ENCODE measurements around the gene PLEKHH1.
"Not testable (repeated sequence)": the region's sequence is repeated elsewhere in the genome, so short reads cannot be mapped to it uniquely, and the experiment has no call there.

PLEKHH1 gene

DNA sequence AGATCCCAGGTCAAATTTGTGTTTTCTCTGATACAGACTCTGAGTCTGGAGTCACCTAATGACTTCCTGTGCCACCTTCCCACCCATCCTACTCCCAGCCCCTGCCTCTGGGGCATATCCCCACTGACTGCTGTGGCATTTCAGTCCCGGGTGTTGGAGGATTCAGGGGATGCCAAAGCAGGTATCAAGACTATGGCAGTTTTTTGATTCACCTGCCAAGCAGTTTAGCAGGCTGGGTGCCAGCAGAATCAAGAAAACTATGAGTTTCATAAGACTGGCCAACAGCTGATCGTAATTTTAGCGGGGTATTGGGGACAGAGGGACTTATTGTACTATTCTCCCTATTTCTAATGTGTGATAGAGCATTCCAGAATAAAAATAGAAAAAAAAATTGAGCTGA lies 4.6 kb downstream of the PLEKHH1 start:
- DNase-seq = no peak

DNA sequence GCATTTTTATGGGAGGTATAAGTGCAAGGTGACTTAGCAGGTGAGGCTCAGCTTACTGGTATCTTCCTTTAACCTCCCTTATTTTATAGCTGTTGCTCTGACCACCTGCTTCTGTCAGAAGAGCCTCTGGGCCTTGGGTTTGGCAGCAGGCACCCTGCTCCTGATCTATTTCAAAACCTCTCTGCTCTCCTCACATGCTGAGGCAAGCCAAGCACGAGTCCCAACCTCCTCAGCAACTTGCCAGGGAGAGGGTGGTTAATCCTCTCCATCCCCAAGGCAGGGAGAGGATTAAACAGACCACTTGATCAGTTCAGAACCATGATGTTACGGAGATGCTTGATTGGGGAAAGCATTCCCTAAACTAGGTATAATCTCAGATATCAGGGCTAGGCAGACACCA lies 5.4 kb downstream of the PLEKHH1 start:
- DNase-seq = no peak

DNA sequence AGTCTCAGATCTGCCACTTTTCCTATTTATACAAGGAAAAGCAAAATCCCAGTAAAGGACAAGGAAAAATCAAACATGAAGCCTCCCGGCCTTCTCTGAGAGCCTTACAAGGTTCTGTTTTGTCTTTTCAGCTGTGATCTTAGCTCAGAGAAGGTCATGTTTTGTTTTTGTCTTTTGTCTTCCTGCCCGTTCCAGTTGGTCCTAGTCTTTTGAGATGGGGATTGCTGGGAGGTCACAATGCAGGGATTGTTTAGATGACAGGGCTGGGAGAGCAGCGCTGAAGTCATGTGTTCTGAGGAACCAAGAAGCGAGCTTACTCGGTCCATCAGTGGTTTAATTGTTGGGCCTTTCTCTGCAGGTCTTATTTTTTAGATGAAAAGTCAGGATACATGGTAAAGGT lies 6.0 kb downstream of the PLEKHH1 start:
- DNase-seq = no peak

DNA sequence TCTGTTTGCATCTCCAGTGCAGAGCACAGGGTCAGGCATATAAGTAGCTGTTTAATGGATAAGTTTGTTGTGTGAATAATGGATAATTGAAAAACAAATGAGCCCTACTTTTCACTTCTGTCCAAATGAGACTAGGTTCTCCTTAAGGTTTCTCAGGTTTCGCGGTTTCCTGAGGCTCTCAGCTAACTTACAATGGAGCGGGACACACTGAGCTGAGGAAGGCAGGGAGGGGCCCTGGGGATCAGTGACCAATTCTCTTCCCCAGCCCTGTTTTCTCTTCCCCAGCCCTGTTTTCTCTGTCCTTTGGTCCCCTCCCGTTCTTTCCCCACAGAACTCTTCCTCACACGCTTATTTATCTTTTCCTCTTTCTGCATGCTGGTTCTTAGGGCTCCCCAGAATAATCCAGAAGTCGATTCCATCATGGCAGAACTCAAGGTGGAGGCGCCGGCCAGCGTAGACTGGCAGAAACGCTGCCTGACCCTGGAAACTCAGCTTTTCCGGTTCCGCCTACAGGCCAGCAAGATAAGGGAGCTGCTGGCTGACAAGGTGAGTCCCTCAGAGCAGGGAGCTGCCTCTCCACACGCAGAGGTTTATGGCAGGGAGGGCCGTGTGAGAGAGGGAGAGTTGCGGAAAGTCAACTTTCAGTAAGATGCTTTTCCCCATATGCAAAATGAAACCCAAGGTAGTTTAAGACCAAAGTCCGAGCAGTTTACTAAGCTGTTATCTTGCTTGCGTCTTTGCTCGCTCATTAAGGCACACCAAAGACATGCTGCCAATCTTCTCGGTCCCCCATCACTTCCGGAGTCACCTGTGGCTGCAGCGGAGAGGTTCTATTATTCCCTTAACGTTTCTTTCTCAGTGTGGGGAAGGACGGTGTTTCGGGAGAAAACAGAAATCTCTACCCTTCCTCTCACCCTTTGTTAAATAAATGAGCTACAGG lies 8.6 kb downstream of the PLEKHH1 start:
- no peak for DNase-seq

DNA sequence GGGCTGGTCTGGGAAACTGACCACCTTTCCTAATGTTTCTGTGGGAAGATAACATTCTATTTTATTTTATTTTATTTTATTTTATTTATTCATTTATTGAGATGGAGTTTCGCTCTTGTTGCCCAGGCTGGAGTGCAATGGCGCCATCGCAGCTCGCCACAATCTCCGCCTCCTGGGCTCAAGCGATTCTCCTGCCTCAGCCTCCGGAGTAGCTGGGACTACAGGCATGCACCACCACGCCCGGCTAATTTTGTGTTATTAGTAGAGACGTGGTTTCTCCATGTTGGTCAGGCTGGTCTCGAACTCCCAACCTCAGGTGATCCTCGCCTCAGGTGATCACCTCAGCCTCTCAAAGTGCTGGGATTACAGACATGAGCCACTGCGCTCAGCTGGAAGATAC lies 9.5 kb downstream of the PLEKHH1 start:
- DNase-seq = not testable (repeated sequence)

DNA sequence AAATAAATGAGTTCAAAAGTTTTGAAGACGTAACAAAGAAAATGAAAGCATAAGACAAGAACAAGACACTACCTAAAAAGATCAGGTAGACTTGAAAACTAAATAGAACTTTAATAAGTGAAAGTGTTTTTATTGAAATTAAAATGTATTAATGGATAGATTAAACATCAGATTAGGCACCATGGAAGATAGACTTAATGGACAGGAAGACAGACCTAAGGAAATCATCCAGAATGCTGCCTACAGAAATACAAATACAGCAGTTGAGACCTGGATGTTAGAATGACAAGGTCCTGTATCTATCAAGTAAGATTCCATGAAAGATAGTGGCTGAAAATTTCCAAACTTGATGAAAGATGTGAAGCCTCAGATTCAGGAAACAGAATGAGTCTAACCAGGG lies 11.5 kb downstream of the PLEKHH1 start:
- no peak for DNase-seq

DNA sequence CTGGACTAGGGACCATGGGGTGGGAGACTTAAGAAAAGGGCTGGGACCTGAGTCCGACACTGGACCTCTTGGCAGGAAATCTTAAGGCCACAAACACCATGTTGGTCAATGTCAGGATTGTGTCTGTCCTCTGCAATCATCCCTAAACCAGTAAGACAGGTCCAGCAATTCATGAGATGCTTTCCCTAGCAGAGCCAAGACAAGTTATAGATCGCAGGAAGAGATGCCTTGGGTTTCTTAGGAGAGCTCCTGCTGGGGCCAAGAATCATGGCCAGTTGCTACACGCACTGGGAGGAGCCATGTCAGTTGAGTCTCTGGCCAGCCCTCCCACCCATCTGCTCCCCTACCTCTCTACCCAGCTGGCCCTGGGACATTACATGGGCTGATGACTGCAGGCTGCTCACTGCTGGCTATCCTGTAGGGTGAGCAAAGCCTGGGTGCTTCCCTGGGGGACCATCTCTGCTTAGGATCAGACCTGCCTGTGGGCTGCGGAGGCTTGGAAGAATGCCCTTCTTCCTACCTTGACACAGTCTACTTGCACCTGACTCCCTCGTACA lies 14.2 kb downstream of the PLEKHH1 start:
- no peak for DNase-seq

DNA sequence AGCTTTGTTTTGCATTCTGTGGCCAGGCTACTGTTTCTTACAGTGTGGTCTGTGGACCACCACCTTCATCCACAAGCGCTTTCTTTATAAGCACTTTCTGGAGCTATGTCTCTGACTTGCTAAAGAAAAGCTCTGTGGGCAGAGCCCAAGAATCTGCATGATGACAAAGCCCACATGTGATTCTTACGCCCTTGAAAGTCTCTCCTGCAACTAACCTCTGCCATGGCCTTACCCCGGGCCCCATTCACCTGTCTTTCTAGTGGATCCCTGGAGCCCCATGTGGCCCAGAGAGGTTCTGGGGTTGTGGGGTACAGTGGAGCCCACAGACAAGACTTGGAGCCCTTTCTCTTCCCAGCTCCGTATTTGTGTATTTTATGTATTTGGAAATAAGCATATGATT lies 16.6 kb downstream of the PLEKHH1 start:
- DNase-seq = no peak

DNA sequence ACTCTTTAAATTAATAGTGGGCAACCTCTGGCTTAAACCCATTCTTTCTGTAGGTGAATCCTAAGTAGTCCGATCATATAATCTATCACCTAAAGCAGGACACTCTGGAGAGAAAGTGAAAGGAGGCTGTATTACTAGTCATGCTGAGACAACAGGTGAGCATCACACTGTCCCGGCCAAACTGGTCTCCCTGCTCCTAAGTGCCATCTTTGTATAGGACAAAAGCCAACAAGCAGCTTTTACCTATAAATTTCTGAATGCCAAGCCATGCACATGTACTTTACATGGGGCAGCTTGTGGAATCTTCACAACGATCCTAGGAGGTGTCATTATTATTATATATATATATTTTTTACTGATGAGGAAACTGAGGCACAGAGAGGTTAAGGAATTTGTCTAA lies 18.0 kb downstream of the PLEKHH1 start:
- no peak for DNase-seq

DNA sequence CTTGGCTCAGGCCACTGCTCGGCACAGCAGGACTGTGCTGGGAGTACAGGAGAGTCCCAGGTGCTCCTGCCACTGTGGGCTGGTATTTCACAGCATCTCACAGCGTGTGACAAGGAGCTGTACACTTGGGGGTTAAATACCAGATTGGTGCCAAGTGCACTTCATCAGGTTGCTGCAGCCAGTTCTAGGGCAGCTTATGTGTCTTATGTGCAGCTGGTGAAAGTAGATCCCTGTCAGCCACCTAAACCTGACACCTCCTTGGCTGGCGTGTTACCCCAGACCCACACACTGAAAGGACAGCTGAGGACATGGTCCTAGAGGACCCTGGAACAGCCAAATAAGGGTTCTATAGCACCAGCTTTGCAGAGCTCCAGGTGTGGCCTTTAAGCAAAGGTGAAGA lies 18.9 kb downstream of the PLEKHH1 start:
- DNase-seq = peak; percentile 15 to 58

DNA sequence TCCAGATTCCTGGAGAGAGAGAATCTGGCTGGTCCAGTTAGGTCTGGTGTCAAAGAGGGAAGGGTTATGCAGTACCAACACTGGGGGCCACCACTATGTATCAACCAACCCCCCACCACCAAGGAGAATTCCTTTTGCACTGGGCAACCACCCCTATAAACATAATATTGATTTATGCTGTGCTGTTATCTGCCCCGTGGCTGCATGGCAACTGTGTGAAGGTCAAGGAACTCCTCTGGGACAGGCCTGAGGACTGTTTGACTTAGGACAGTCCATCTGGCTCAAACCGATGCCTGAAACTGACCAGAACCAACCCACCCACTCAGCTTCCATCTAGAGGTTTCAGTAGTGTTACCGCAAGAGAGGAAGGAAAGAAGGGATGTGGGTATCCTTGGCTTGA lies 20.5 kb downstream of the PLEKHH1 start:
- no peak for DNase-seq

DNA sequence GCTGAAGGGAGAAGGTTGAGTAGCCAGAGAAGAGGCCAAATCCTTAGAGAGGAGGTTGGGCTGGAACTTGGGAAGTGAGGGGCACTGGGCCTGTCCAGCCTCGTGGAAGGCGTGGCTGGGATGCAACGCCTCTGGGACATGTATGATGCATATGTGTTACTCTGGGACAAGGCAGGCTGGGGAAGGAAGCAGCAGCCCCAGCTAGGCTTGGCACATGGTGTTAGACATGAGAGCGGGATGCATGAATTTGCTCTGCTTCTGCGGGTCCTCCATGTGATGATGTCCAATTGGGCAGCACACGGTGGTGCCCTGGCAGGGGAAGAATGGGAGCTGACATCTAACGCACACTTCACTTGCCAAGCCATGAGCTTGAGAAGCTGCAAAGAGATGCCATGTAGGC lies 21.3 kb downstream of the PLEKHH1 start:
- no peak for DNase-seq

DNA sequence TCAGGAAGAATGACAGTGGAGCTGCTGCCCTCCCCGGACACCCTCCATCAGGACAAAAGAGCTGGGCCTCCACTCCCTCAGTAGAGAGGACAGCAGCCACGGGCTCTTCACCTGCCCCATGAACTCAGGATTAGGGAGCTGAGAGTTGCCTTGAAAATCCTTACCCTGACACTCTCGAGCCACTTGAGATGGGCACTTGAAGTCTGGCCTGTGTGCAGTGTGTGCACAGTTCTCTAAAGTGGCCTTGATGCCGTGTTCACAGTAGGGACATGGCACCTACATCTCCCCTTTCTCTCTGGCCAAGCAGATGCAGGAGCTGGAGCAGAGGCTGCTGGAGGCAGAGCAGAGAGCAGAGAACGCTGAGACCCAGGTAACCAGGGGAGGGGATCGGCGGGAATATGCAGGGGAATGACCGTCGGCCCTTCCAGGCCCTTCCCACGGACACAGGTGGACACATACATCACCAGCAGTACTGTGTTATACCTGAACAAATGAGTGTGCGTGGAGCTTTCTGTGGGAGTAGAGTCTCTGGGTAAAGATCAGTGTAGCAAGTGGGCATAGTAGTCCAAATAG lies 22.5 kb downstream of the PLEKHH1 start:
- peak in 1 of 2 experiments; percentile 51 for DNase-seq

DNA sequence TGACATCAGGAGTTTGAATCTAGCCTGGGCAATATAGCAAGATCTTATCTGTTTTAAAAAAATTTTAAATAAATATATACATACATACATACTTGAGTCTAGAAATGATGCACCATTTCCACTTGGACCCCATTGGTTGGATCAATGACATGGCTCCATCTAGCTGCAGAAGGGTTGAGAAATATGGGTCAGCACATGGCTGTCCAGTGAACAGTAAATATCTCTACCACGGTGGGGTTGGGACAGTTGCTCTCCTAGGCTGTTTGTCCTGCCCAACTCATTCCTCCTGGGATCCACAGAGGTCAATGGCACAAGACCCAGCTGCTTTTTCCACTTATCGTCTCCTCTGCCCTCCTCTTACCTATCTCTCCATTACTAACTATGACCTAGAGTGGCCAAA lies 23.6 kb downstream of the PLEKHH1 start:
- DNase-seq = no peak

DNA sequence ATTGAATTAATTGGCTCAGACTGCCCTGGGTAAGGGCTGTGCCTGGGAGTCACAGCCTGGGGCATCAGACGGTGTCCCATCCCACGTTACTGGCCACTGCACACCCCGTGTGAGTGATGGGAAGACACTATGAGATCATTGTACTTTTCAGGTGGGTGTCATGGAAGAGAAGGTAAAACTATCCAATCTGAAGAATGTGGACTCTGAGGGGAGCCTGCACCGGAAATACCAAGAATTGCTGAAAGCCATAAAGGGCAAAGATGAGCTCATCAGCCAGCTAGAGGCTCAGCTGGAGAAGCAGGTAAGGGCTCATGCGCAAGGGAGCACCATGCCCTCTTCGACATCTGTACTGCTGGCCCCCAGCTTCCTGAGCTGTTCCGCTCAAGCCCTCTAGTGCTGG lies 24.0 kb downstream of the PLEKHH1 start:
- no peak for DNase-seq

DNA sequence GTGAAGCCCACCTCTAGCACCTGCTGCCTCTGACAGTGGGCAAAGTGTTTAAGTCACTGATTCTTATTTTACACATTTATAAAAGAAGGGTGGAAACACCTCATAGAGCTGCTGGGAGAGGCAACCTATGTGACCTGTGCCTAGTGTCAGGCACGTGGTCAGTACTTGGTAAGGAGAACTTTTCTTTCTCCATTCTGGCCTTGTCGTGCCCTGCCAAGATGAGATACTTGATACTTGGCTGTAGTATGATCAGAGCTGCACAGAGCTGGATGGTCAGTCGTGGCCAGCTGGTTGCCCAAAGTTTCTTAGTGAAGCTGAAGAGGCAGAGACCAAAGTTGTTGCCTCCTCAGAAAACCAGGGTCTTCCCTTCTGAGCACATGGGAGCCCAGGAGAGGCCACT lies 24.6 kb downstream of the PLEKHH1 start:
- no peak for DNase-seq

DNA sequence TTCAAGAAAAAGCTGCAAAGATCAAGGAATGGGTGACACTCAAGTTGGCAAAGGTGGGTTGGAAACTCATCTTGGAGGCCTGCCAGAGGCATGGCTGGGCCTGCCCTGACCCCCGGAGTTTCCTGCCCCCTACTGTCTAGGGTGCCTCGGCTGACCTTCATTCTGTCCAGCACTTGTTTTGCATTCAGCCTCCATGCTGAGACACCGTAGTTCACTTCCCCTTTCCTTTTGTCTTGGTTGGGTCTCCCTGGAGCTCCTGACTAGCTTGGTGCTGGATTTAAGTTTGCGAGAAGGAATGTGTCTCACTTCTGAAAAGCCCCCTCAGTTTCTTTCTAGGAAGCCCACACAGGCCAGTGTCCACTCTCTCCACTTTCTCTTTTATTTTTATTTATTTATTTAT lies 26.5 kb downstream of the PLEKHH1 start:
- no peak for DNase-seq

DNA sequence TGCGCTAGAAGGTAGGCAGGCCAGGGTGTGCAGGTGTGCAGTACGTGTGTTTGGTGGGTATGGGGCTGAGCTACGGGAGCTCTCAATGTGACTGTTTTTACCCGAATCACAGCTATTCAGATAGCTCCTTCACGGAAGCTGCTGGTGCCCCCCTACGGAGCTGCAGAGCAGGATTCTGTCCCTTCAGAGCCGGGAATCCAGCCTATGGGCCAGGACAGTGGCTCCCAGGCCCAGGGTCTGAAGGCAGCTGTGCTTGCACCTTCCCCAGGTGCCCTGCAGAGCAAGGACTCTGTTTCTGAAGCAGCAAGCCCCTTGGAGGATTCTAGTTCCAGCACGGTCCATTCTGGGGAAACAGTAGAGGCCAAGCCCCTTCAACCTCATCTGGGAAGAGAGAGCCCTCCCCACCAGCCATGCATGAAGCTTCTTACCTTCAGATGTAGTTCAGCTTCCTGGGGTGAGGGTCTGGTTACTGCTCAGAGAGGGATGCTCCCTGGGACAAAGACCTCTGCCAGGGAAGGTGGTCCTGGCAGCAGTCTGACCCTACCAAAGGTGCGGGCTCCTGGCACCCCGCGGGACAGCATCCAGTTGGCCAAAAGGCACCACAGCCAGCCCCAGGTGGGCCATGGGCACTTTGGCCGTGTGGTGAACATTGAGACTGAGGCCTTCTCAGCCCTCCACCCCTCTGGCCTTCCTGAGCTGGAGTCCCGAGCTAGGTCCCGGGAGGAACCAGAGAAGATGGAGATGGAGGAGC lies 29.1 kb downstream of the PLEKHH1 start:
- no peak for DNase-seq

DNA sequence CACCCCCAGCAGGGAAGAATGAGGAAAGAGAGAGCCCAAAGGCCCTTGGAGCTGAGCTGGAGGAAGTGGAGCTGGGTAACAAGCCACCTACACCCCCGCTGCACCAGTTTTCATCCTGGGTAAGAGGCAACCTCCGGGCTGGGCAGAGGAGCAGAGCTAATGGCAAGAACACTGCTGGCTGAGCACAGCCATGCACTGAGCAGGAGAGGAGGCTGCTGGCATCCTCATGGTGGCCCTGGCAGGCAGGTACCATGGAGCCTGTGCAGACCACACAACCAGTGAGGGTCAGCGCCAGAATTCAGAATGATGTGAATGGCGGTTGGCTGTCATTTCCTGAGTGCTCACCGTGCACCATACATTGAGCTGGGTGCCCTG lies 29.7 kb downstream of the PLEKHH1 start:
- no peak for DNase-seq

DNA sequence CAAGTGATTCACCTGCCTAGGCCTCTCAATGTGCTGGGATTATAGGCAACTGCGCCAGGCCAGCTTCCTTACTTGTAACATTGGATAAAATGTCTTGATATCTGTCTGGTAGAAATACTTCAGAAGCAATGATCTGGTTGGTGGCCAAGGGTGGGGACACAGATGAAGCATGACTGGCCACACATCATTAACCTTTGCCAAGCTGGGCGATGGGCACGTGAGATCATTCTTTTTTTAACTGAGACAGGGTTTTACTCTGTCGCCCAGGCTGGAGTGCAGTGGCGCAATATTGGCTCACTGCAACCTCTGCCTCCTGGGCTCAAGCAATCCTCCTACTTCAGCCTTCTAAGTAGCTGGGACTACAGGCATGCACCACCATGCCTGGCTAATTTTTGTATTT lies 31.1 kb downstream of the PLEKHH1 start:
- DNase-seq = no peak

DNA sequence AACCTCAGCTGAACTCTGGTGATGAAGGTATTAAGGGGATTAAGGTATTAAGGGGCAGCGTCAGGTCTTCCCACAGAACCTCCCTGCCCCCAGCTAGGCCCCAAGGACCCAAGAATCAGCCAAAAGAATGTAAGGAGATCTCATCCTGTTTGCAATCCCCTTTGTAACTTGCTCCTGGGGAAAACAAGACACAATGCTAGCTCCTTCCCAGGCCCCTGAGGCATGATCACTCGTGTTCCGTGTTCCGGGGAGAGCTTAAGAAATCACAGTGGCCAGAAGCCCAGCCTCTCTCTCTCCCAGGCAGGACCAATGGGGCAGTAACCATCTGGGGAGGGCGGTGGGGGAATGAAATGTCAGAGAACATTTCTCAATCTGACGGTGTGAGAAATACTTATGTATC lies 33.8 kb downstream of the PLEKHH1 start:
- no peak for DNase-seq

DNA sequence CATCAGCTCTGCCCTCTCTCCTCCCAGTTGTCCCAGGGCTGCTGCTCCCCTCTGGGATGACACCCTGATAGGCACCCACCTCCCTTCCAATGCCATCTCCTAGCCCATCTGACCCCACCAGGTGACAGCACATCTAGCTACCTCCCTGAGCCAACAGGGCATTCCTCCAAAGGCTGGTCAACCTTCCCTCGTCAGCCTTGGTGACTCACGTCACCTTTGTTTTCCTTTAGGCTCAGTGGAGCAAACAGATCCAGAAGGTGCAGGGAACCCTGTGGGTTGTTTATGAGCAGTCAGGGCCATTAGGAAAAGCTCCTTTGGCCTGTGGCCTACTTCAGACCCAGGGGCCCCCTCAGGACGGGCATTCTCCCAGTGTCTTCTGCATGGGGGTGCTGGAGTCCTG lies 34.6 kb downstream of the PLEKHH1 start:
- DNase-seq = no peak

DNA sequence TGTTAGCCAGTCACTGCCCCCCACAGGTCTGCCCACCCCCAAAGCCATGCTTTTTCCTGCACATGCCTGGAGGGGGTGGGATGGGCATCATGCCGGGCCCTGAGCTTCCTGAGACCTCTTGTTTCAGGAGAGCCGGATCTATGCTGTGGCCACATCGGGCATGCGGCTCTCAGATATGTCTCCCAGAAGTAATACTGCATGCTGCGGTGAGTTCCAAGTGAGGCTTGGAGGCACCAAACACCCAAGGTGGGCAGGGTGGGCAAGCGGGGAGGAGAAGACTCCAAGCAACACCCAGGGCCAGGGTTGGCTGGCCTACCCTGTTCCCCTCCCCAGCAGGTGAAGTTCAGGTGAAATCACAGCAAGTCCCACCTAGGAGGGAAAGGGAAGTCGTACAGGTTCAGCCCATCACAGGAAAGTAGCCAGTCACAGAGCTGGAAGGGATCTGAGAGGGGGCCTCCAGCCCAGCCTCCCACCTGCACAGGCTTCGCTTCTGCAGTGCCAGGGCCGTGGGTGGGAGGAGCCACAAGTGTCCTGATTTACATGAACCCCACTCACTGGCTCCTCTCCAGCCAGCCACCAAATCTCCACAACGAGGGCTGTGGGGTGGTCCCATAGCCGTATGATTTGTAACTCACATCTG lies 36.0 kb downstream of the PLEKHH1 start:
- no peak for DNase-seq
